Upper lobe of left lung (tissue), 4 donors: Measurements from ENCODE around the gene SLC2A2.

Source experiments
- EP300 ChIP-seq, 4 donors: sonication (generic); formaldehyde crosslinking; IDR thresholded peaks; one replicate each; pipeline ENCODE4 v1.5.1; 2017; ENCODE audit warnings: antibody characterized with exemption in 4 of 4, control low read depth in 2 of 4
- POLR2A ChIP-seq, 4 donors: fragments of 450-650 bp; IDR thresholded peaks; one replicate each; pipeline ENCODE4 v1.5.1; 2016 to 2017; ENCODE audit warnings: antibody characterized with exemption in 4 of 4, mild to moderate bottlenecking in 2 of 4
- TF ChIP-seq, protein P1 (sequence below), 6 experiments: fragments of 450-650 bp in 4 of 6; fragments of 200-600 bp in 2 of 6; sonication (generic) in 2 of 6; IDR thresholded peaks; one replicate each; pipeline ENCODE4 v1.5.1; 2016 to 2019; ENCODE audit warnings: antibody characterized with exemption in 6 of 6

- TF ChIP-seq, protein P1, sequence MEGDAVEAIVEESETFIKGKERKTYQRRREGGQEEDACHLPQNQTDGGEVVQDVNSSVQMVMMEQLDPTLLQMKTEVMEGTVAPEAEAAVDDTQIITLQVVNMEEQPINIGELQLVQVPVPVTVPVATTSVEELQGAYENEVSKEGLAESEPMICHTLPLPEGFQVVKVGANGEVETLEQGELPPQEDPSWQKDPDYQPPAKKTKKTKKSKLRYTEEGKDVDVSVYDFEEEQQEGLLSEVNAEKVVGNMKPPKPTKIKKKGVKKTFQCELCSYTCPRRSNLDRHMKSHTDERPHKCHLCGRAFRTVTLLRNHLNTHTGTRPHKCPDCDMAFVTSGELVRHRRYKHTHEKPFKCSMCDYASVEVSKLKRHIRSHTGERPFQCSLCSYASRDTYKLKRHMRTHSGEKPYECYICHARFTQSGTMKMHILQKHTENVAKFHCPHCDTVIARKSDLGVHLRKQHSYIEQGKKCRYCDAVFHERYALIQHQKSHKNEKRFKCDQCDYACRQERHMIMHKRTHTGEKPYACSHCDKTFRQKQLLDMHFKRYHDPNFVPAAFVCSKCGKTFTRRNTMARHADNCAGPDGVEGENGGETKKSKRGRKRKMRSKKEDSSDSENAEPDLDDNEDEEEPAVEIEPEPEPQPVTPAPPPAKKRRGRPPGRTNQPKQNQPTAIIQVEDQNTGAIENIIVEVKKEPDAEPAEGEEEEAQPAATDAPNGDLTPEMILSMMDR (IDR thresholded peaks at IDR 0.05), result no peak
- TF ChIP-seq POLR2A (IDR thresholded peaks at IDR 0.05) (no peak), EP300 (IDR thresholded peaks at IDR 0.05) (no peak)
Observed at GRCh38 chr3:171044835-171045793, 18.6 kb upstream of the SLC2A2 start.
